ENCODE measurements around the gene RRAD.

RRAD gene

GRCh38 chr16:66917741-66918140 lies 7.6 kb downstream of the RRAD start:
- DNase-seq (ENCODE audit: low read depth): no peak

DNA sequence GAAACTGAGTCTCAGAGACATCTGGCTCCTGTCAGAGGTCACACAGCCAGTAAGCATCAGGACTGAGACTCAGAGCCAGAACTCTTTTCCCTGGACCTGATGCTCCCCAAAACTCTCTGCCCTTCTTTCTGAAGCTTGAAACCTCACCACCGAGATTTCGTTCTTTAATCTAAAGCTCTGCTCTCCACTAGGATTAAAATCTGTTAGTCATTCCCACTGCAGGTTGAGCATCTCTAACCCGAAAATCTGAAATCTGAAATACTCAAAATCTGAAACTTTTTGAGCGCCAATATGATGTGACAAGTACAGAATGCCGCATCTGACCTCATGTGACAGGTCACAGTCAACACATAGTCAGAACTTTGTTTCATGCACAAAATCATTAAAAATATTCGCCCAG lies 8.8 kb downstream of the RRAD start:
- DNase-seq (ENCODE audit: low read depth): no peak

- DNase-seq (ENCODE audit: low read depth): no peak
Measured at GRCh38 chr16:66915041-66915440, 10.3 kb downstream of the RRAD start.

DNA sequence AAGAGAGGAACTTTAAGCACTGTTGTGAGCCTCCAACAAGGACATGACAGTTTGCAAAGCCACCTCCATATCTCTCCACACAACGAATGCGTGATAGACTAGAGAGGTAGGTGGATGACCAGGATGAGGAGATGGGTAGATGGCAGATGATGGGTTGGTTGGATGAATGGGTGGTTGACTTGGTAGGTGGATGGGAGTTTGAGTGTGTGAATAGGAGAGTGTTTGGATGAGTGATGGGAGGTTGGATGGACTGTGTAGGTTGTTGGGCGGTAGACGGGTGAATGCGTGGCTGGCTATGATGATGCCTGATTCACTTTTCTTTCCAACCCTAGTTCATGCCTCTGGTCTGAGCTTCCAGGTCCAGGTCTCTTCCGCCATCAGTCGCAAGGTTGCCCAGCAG lies 10.8 kb downstream of the RRAD start:
- DNase-seq (ENCODE audit: low read depth): no peak

GRCh38 chr16:66913711-66914110 lies 11.6 kb downstream of the RRAD start:
- no peak for DNase-seq (ENCODE audit: low read depth)

- DNase-seq (ENCODE audit: low read depth): no peak
Measured at GRCh38 chr16:66913081-66913480, 12.3 kb downstream of the RRAD start.

GRCh38 chr16:66911801-66912200 lies 13.5 kb downstream of the RRAD start:
- no peak for DNase-seq (ENCODE audit: low read depth)

DNA sequence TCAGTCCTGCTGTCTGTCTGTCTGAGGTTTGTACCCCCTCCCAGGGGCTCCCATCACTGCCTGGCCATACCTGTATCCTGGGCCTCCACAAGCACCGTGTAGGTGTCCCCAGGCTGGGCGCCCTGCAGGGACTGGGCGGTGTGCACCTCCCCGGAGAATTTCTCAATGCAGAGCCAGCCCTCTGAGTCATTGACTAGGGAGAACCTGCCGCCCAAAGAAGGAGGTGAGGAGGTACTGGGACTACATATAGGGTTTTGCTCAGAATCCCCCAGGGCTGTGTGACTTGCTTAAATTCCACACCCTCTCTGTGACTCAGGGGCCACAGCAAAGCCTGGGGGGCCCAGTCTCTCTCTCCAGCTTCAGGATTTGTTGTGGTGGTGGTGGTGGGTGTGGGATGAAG lies 14.2 kb downstream of the RRAD start:
- DNase-seq (ENCODE audit: low read depth): no peak

DNA sequence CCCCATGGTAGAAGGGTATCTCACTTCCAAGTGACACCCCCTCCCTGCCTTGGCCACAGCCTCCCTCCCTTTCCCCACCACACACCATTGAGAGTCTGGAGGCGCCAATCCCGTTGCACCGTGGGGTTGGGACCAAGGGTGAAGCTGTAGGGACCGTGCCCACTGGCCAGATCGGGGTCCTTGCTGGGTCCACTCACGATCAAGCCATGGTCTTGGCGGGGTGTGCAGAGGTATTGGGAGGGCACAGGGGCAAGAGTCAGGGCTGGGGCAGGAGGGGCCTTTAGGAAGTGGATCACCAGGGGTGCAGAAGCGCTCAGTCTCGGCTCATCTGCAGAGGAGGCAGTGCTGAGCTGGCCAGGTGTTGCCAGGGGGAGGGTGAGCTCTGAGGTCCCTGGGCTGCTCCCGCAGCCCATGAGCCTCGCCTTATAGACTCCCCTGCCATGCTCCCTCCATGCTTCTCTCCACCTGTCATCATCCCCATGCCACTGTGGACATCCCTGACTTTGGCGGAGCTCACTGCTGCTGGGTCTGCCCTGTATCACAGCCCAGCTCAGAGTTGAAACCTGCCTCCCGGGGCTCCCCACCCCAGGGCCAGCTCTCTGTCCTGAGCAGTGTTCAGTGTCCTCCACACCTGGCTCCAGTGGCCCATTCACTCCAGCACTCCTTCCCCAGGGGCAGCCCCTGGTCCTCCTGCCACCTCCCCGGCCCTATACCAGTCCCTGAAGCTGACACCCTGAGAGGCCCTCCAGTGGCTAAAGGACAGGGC lies 15.0 kb downstream of the RRAD start:
- no peak for DNase-seq (ENCODE audit: low read depth)

- no peak for DNase-seq (ENCODE audit: low read depth)
Measured at GRCh38 chr16:66908762-66909559, 16.4 kb downstream of the RRAD start.

DNA sequence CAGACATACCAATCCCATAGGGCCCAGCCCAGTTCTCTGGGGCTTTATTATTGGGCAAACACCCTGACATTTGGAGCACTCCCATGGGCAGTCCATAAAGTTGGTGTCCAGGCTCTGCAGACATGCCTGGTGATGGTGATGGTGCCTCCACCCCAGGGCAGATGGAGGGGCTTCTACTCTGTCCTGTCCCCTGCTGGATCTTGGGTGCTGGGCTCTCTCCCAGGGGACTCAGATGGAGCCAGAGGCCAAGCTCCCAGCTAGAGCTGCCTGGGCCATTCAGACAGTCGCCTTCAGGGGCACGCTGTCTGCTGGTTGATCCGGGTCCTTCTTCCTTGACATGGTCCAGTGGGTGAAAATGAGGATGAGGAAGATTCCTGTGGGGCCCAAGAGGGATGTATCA lies 17.2 kb downstream of the RRAD start:
- no peak for DNase-seq (ENCODE audit: low read depth)

DNA sequence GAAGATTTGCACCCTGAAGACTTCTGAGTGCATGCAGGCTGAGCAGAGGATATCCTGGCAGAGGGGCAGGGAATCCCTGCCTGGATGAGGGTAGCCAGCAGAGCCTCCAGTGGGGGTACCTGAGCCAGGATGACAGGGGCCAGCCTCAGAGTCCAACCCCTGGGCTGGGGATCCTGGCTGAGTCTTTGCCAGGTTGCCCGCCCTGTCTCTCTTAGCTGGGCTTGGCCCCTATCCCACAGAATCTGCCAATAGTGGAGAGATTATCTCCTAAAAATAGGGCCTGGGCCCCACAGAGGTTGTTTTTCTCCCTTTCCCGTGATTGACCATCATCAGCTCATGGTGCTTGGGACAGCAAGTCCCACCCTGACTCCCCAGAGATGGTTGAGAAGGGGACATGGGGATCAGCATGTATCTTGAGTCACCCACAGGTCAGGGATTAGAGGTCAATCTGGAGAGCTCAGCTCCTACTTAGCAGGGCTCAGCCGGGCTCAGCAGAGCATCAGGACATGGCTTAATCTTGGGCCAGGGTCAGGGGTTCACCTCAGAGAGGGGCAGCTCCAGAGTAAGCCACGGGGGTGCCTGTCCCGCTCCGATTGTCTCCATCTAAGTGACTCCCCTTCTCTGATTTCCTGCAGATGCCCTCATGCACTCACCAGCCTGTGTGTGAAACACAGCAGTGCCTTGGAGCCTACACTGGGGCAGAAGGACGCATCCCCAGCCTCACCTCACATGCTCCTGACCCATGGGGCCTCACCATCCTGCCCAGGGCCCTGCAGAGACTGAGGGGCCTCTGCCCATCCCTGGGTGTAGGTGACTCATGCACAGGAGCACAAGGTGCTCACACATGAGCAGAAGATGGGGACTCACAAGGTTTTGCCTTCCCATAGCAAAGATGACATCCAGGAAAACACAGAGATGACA lies 18.2 kb downstream of the RRAD start:
- DNase-seq (ENCODE audit: low read depth): no peak

DNA sequence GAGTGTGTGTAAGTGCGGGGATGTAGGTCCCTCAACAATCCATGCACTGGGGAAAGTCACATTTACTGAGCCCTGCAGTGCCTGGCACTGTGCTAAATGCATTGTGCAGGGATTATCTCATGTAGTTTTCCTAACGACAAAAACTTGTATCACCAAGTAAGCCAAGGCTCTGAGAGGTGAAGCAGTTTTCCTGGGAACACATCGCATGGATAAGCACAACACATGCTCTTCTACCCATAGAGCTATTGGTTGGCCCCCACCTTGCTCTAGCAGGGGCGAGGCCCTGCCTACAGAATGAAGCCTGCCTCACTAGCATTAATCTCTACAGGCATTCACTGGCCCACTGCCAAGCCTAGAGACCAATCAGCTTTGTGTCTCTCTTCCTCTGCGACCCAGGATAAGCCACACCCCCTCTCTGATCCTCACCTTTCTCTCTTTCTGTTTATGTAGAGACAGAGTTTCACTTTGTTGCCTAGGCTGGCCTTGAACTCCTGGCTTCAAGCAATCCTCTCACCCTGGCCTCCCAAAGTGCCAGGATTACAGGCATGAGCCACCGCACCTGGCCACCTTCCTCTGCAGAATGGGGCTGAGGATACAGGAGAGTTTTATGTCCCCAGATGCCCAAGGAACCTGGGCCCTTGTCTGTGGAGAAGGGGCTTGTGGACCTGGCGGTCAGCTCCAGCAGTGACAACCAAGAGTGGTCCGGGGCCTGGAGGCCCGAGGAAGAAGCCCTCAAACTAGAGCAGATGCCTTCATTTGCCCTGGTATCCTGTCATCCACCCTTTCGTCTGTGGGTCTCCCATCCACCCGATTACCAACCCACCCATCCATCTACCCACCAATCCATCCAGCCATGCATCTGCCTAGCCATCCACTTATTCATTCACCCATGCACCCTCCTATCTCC lies 19.4 kb downstream of the RRAD start:
- no peak for DNase-seq (ENCODE audit: low read depth)

DNA sequence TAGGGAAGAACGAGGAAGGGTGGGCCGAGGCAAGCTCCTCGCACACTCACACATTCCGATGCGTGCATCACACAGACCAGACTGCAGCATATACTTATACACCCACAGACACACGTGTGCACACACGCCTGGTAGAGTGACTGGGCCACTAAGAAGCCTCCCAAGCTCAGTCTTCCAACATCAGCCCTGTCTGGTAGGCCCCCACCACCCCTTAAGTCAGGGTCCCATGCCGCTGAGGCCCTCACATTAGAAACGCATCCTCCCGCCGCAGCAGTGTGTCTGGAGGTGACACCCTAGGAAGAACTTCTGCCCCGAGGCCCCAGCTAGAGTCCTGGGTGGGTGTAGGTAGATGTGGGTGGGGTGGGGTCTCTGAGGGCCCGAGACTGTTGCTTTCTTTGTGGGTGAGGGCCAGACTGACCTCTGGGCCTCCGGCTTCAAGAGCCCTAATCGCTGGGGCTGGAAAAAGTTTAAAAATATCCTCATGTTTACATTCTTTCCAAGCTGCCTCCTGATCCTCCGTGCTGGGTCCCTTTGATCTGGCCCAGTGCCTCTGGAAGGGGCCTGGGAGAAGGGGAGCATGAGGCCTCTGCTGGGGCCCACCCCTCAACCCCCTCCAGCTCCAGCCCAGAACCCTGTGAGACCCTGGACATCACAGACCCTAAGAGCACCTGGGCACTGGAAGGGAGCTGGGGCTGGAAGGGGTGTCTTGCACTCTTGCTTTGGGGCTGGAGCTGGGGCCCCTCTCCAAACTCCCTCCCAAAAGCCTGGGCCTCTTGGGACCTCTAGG lies 20.3 kb downstream of the RRAD start:
- no peak for DNase-seq (ENCODE audit: low read depth)

DNA sequence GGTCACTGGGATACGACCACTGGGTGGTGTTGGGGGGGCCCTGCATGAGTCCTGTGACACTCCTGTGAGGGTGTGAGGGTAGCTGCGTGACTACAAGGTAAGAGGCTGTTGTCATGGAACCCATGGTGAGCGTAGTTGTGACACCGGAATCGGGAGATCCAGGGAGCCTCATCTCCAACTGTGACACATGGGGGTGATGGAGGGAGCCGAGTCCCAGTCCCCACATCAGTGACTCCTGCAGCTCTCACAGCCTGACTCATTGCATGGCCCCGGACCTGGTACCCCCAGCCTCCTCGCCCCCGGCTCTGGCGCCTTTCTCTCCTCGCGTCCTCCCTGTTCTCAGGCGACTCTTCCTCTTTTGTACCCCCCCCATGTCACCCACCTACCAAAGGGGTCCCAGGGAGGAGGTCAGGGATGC lies 20.9 kb downstream of the RRAD start:
- no peak for DNase-seq (ENCODE audit: low read depth)

DNA sequence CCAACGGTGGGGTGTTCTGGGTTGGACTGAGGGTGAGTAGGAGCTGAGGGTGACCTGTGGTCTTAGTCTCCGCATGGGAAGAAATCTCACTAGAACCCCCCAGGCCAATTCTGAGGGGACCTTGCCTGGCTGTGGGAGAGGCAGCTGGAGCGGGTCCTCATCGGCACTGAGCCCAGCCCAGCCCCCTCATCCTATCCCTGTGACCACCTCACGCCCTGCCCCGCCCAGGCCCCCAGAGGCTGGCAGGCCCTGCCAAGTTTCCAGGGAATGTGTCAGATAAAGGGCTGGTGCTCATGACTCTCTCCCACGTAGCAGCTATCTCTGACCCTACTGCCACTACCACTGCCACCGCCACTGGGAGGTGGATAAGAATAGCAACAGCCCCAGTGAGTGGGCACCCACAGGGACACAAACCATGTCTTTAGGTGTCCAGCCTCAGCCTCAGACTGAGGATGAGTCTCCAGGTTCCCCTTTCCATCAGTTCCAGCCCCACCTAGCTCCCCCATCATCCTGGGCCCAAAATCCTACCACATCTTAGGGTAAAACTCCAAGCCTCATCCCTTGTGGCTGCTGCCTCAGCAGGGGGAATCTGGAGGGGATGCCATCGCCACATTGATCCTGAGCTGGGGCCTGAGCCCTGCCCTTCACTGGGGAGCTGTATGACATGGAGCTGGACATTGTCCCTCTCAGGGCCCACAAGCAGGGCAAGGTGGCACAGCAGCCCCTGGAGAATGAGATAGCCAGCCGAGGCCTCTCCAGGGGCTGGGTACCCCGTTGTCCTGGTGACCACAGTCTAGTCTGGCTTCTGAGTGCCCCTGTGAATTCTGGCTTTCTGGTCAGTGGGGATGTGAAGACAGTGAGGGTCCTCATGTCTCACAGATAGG lies 21.5 kb downstream of the RRAD start:
- DNase-seq (ENCODE audit: low read depth): no peak

- no peak for DNase-seq (ENCODE audit: low read depth)
Measured at GRCh38 chr16:66902648-66903543, 22.4 kb downstream of the RRAD start.

DNA sequence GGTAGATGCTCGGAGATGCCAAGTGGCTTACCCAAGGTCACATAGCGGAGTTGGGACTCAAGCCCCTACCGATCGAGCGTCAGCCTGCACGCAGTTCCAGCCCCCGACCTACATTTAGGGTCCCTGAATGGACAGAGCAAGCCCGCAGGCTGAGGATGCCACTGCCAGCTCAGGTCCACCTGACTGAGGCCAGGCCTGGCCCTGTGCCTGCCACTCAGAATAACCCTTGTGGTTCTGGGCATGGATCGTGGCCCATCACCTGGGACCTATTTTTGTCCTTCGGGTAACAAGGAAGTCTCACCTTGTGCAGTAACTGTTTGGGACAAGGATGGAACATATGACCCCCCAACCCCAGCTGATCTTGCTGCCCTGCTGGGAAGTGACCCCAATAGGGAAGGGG lies 23.7 kb downstream of the RRAD start:
- no peak for DNase-seq (ENCODE audit: low read depth)

Data from stimulated activated CD8-positive, alpha-beta memory T cell treated with anti-CD3 and anti-CD28 coated beads, Interleukin-12 subunit alpha, Interleukin-12 subunit beta, amount 100 ng/mL, for 1 hour (primary cell).